ENCODE results near the gene ATAD3A.
"Not testable (repeated sequence)": the region's sequence is repeated elsewhere in the genome, so short reads cannot be mapped to it uniquely, and the experiment has no call there.

ATAD3A gene

DNA sequence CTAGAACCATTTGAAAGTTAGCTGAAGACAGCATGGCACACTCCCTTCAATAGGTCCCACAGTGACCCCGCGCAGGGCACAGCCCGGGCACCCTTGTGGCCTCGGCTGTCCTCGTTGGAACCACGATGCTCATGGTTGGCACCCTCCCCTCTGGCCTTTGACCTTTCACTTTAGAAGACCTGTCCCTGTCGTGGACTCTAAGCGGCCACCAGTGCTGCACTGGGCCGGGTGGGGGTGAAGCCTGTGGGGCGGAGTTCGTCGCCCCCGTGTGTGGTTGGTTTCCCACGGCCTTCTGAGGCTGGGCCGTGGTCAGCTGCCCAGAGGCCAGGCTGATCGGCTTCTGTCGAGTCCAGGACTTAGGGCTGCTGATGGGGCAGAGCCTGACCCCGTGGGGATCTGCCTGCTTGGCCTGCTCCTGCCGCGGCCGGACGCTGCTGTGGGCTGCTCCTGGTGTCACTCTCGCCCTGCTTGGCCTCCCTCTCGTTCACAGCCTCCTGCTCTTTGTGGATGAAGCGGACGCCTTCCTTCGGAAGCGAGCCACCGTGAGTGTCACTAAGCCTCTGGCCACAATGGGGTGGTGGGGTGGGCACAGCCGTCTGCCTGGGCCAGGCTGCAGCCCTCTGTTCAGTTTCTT, 12.9 kb downstream of the ATAD3A start:
- not testable (repeated sequence) for DNase-seq

DNA sequence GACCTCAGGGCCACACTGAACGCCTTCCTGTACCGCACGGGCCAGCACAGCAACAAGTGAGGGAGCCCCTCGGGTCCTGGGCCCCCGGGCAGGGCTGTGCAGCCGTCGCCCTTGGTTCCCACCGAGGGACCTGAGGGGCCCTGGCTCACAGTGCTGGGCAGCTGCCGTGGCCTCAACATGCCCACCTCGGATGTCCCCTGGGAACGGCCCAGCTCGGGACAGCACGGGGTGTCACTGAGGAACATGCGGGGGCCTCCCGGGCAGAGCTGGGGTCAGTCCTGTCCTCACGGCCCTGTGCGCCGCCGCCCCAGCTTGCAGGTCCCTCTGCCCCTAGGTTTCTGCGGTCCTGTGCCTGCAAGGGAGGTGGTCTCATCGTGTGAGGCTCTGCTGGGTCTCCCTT, 14.5 kb downstream of the ATAD3A start:
- not testable (repeated sequence) for DNase-seq

GRCh38 chr1:1527092-1527816, 15.3 kb downstream of the ATAD3A start:
- DNase-seq, result no peak

DNA sequence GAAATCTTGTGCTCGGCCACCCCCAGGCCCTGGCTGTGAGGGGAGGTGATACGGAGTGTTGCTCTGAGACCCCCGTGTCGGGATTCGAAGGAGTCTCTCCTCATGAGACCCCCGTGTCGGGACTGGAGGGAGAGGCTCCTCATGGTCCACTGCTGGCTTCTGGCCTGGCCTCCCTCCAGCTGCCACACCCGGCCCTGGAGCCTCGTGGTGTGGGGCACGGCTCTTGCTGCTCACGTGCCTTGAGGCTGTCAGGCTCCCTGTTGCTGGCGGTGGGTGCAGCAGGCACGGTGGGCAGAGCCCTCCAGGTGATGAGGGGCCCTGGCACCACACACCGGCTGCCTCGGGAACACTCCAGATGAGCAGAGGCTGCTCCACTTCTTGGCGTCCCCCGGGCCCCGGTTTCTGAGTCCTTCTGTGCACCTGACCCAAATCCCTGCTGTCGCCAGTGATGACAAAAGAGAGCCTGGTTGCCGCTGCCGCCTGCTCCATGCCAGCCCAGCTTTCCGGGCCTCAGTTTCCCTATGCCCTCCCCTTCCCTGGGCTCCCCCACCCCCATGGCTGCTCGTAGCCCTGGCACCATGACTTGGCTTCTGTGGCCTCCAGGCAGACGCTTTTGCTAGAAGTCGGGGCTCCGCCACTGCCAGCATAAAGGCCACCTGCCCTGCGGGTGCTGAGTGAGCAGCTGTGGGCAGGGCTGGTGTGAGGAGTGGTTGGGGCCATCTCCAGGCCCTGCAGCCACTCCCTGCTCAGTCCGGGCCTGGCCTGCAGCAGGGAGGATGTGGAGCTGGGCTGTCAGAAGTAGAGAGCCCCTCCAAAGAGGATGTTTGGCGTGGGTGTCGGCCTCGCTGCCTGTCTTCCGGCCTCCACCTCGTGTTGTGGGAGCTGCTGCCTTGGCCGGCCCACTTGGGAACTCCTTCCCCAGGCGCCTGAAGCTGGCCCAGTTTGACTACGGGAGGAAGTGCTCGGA, 16.6 kb downstream of the ATAD3A start:
- DNase-seq, result no peak

DNA sequence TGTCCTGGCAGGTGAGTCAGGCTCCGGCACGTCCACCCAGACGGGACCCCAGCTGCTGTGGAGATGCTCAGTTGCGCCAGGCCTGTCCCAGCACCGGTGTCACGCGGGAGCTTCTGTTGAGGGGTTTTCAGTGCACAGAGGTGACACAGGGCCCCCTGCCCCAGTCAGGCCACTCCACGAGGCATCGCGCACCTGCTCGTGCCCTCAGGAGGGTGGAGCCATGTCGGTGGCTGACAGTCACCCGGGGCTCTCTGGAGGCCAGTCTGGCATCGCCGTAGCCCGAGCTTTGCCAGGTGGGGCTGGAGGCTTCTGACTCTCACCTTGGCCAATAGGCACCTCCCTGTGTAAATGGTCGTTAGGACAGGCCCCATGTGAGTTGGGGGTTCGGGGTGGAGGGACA, 17.4 kb downstream of the ATAD3A start:
- DNase-seq, result no peak

DNA sequence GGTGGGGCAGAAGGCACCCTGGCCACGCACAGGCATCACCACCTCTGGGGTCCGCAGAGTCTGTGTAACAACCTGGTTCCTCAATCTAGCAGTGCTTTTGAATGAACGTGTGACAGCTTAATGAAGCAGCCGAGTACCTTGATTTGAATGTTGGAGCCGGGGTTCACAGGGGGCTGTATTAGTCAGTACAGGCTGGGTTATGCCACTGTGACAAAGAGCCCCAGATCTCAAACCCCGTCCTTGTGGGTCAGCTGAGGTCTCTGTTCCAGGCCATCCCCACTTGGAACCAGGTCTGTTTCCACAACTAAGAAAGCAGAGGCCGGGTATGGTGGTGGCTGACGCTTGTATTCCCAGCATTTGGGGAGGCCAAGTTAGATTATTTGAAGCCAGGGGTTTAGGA, 18.0 kb downstream of the ATAD3A start:
- no peak for DNase-seq

DNA sequence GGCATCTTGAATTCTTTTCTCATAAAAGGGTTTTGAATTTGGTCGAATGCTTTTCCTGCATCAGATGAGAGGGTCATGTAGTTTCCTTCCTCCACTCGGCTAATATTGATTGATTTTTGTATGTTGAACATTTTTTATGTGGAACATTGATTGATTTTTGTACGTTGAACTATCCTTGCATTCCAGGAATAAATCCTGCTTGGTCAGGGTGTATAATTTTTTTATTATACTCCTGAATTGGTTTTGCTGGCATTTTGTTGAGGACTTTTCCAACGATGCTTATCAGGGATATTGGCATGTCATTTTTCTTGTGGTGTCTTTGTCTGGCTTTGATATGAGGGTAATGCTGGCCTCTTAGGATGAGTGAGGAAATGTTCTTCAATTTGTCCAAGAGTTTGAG, 20.0 kb downstream of the ATAD3A start:
- no peak for DNase-seq

GRCh38 chr1:1533176-1533893, 21.4 kb downstream of the ATAD3A start:
- DNase-seq, result not testable (repeated sequence)

GRCh38 chr1:1533894-1534291, 21.9 kb downstream of the ATAD3A start:
- DNase-seq, result not testable (repeated sequence)

DNA sequence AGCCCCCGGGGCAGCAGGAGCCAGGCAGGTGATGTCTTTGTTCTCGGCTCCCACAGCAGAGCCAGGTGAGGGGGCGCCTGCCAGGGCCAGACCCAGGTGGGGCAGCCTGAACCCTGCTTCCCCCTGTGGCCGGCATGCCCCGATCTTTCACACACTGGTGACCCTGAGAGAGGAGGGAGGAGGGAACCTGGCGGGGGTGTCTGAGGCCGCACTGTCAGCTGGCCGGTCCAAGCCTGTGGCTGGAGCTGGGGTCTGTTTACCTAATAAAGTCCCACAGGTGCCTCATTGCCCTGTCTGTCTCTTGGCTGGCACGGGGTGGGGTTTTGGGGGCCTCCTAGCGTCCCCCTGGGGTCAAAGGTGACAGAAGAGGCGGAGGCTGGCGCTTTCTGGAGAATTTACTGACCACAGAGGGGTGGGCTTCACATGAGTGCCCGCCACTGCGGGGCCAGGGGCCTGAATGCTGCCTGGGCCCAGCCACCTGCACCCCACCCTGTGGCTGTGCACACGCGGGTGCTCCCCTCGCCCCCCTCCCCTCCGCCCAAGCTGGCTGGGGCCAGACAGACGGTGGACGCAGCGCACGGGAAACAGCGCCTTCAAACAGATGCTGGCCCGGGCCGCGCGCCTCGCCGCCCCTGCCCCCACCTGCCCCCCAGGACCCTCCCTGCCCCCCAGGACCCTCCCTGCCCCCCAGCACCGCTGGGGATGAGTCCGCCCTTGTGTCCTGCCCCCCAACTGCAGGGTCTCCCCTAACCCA, 22.6 kb downstream of the ATAD3A start:
- no peak for DNase-seq

GRCh38 chr1:1535201-1536018, 23.4 kb downstream of the ATAD3A start:
- no peak for DNase-seq

DNA sequence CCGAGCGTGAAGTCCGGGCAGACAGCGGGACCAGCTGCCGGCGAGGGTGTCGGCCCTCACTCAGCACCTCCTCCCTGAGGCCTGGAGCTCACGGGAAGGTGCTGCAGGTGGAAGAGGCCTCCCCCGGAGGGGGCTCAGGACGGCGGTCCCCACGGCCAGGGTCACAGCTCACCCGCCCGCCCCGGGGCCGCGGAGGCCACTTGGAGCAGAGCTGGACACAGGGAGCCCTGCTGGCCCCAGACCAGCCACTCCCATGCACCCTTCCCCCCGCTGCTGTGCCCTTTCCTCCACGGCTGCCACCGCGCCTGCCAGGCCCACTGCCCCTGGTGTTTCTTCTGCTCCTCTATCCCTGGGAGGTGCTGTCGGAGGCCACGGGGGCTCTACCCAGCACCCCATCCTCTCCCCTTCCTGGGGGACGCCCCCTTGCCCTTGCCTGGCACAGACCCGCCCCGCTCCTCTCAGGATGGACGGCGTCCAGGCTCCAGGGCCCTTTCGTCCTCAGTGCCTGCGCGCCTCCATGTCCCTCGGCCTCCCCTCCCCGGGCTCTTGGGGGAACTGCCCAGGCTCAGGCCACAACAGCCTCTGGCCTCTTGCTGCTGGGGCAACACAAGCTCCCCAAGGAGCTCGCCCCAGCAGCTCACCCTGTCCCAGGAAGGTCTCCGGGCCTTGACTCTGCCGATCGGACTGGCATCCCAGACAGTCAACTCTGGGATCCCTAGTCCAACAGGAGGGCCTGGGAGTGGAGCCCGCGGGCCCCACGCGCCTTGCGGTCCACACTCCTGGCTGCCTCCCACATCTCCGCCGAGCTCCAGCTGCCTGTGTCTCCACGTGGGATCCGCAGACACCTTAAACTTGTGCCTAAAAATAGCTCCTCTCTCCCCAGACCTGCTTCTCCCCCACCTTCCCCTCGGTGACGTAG, 24.3 kb downstream of the ATAD3A start:
- no peak for DNase-seq

DNA sequence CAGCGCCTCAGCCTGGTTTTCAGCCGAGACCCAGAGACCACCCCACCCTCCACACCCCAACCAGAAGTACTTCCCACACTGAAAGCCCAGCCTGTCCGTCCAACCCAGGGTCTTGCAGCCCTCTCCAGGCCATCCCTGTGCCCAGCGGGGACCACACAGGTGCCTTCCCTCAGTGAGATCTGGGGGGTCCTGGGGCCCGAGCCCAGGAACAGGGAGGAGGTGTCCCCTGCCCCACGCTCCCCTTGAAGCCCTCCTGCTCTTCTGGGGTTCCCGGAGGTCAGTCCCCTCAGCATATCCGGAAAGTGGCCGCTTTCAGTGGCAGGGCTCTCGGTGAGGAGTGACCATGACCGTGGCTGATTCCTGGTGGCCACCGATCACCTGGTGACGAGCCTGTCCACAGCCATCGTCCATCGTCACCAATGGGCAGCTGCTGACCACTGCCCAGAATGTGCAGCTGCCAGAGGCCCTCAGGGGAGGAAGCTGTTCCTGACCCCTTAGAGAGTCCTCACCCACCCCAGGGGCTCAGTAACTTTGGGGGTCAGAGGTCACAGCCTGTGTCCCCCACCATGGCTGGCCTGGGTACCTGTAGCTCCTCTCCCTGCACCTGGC, 25.1 kb downstream of the ATAD3A start:
- DNase-seq, result no peak

GRCh38 chr1:1537626-1538250, 25.8 kb downstream of the ATAD3A start:
- no peak for DNase-seq

DNA sequence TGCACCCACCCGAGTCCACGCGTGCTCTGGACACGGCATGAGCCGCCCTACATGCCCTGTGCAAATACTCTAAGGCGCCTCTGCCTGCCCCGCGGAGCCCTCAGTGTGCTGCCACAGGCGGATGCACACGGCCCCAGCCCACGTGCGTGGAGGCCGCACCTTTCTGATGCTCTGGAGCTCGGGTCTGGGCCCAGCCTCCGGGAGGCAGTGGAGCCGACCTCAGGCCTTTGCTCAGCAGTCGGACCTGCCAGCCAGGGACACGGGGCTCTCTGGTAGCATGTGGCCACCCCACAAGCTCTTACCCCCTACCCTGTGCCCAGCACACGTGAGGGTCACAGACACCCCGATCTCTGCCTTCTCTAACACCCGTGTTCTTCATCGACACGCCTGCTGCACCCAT, 26.4 kb downstream of the ATAD3A start:
- DNase-seq, result no peak

DNA sequence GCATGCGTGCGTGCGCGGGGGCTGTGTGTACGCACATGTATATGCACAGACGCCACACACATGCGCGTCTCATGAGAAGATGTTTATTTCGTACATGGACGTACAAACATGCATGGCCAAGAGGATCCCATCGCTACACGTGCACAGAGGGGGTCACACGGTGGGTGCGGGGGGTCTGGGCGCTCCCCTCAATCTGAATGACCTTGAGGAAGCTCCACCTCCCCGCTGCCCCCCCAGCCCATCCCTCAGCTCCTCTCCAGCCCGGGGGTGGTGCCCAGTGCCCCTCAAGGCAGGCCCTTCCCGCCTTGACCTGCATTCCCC, 27.0 kb downstream of the ATAD3A start:
- no peak for DNase-seq

- no peak for DNase-seq
Measured at GRCh38 chr1:1539310-1540089, 27.5 kb downstream of the ATAD3A start.

- no peak for DNase-seq
Measured at GRCh38 chr1:1540090-1540817, 28.3 kb downstream of the ATAD3A start, which contains the start of gene TMEM240. TSS of gene TMEM240 (minus strand) at chr1:1540624. CDS start at chr1:1540346, 278 bp downstream.

Data from NCI-H1930 (cell line).